GM21447 (cell line): ENCODE data around the gene MPRIP.
"Not testable (repeated sequence)": the region's sequence is repeated elsewhere in the genome, so short reads cannot be mapped to it uniquely, and the experiment has no call there.

Experiments used
- ATAC-seq: cut with Tn5 transposase; IDR thresholded peaks from one replicate; pipeline ENCODE4 v1.9.1; 2021; ENCODE audit not compliant: unreplicated experiment

MPRIP gene

GRCh38 chr17:17125136-17126084 is 83.2 kb downstream of the MPRIP start:
- ATAC-seq = no peak

- no peak for ATAC-seq
These were observed 84.2 kb downstream of the MPRIP start for GRCh38 chr17:17126131-17127110.

- ATAC-seq = no peak
These were observed 84.9 kb downstream of the MPRIP start for GRCh38 chr17:17127156-17127555.

- ATAC-seq = no peak
These were observed 85.6 kb downstream of the MPRIP start for GRCh38 chr17:17127730-17128291.

GRCh38 chr17:17128476-17129075 is 86.3 kb downstream of the MPRIP start:
- no peak for ATAC-seq

GRCh38 chr17:17129466-17129865 is 87.2 kb downstream of the MPRIP start:
- ATAC-seq = no peak

- no peak for ATAC-seq
These were observed 88.0 kb downstream of the MPRIP start for GRCh38 chr17:17130077-17130844.

GRCh38 chr17:17131839-17132238 is 89.6 kb downstream of the MPRIP start:
- no peak for ATAC-seq

- ATAC-seq = no peak
These were observed 90.5 kb downstream of the MPRIP start for GRCh38 chr17:17132746-17133145.

- ATAC-seq = no peak
These were observed 92.0 kb downstream of the MPRIP start for GRCh38 chr17:17134051-17134956.

- ATAC-seq = no peak
These were observed 92.7 kb downstream of the MPRIP start for GRCh38 chr17:17134957-17135333.

GRCh38 chr17:17136221-17136620 is 94.0 kb downstream of the MPRIP start:
- ATAC-seq = not testable (repeated sequence)

- ATAC-seq = no peak
These were observed 95.7 kb downstream of the MPRIP start for GRCh38 chr17:17137731-17138585.

GRCh38 chr17:17139972-17140589 is 97.8 kb downstream of the MPRIP start:
- no peak for ATAC-seq

GRCh38 chr17:17140590-17140980 is 98.3 kb downstream of the MPRIP start:
- ATAC-seq = no peak

- ATAC-seq = no peak
These were observed 99.0 kb downstream of the MPRIP start for GRCh38 chr17:17141279-17141678.

- ATAC-seq = no peak
These were observed 99.7 kb downstream of the MPRIP start for GRCh38 chr17:17141860-17142552.
